Putamen (tissue), 1 donor: ENCODE data around the gene CENPP.

Experiments
- DNase-seq: peaks from one replicate; pipeline ENCODE4 v3.0.0-alpha.2; 2016; ENCODE audit warnings: low spot score

Gene CENPP

GRCh38 chr9:92598382-92598781 is 272.6 kb downstream of the CENPP start:
- DNase-seq = no peak

DNA sequence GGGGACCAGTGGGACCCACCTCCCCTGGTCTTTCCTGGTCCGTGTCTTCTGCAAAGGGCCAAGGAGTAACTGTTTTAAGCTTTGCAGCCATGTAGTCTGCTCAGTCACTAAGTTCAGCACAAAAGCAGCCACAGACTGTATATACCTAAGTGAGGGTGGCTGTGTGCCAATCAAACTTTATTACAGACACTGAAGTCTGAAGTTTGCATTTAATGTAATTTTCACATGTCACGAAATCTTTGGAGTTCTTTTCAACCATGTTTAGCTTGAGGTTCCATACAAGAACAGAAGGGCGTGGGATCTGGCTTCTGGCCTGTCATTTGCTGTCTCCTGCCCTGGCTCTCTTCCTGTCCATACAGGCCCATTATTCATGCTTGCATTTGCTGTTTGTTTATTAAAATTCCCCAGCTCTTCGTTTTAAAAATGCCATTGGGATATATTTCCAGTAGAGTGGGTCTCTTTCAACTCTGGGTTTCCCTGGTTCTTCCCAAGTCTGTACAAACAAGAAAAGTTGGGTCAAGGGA is 274.2 kb downstream of the CENPP start:
- no peak for DNase-seq

GRCh38 chr9:92600462-92601261 is 274.9 kb downstream of the CENPP start:
- DNase-seq = no peak

DNA sequence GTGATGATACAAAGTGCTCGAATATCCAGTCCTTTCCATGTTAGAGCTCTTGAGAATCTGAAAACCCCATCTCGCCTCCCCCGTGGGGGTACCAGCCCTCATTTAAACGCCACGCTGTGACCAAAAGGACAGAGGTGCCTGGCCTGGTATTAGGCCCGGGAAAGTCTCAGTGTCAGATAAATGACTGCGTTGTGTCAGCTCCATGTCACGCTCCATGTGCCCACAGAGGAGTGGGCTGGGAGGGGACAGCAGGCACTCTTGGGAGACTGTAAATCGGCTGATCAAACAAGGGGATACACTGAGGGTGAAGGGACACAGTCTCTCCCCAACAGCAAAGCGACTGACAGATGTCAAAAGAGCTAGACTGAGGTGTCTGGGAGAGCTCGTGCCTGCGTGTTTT is 275.7 kb downstream of the CENPP start:
- DNase-seq = no peak

- DNase-seq = no peak
Measured at GRCh38 chr9:92602413-92602812, 276.7 kb downstream of the CENPP start.

GRCh38 chr9:92603100-92603499 is 277.3 kb downstream of the CENPP start:
- no peak for DNase-seq

DNA sequence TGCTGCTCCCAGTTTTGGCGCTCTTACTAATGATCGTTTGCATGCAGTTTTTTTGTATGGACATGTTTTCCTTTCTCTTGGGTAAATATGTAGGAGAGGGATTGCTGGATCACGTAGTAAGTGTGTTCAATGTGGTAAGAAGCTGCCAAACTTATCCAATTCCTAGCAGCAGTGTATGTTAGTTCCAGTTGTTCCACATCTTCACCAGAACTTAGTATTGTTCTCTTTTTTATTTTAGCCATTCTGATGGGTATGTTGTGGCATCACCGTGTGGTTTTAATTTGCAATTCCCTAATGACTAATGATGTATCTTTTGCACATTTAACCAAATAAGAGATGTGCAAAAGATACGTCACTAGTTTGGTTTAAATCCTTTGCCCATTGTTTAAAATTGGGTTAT is 278.2 kb downstream of the CENPP start:
- no peak for DNase-seq

DNA sequence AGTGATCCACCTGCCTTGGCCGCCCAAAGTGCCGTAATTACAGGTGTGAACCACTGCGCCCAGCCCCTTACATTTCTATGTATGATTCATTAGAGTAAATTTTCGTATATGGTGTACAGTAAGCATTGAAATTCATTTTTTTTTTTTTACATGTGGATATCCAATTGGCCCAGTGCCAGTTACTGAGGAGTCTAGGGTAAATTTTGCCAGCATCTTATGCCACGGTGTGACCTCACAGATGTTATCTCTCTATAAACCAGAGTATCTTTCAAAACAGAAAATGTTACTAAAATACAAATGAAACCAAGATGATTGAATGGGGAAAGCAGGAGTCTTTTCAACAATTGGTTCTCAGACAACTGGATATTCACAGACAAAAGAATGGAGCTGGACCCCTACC is 279.5 kb downstream of the CENPP start:
- DNase-seq = no peak

DNA sequence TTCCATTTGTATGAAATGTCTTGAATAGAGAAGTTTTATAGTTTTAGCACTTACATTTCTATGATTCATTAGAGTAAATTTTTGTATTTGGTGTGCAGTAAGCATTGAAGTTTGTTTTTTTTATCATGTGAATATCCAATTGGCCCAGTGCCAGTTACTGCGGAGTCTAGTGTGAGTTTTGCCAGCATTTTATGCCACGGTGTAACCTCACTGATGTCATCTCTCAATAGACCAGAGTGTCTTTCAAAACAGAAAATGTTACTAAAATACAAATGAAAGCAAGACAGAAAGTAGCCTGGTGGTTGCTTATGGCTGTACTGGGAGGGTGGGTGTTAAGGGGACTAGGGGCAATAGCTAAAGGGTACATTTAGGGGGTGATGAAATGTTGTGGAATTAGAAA is 281.3 kb downstream of the CENPP start:
- no peak for DNase-seq

- peak; percentile 67 for DNase-seq
Measured at GRCh38 chr9:92607773-92608172, 282.0 kb downstream of the CENPP start.

DNA sequence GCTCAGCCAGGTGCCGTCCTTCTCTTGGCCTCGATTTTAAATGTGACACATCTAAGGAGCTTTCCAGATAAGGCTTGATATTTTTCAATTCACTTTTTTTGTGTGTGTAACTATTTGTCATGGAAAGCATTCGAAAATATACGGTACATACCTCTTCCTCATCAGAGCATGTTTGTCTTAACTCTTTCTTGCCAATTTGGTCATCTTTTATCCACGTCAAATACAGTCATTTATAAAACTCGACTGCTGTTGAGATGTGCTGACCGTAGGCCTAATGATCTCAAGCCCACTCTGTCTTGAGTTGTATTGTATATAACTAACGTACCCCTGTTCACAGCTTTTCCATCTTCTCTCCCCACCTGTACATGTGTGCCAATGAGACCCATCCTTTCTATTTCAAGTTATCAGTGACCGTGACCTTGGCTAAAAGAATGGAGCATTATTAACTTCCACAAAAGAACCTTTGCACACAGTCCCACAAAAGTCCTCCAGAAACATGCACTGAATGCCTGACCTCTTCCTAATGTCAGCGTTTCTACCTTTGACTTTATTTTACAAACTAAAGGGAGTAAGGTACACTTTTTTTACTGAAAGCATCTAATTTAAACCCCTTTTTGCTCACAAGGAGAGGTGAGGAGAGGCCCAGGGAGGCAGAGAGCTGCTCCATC is 282.6 kb downstream of the CENPP start:
- DNase-seq = no peak

DNA sequence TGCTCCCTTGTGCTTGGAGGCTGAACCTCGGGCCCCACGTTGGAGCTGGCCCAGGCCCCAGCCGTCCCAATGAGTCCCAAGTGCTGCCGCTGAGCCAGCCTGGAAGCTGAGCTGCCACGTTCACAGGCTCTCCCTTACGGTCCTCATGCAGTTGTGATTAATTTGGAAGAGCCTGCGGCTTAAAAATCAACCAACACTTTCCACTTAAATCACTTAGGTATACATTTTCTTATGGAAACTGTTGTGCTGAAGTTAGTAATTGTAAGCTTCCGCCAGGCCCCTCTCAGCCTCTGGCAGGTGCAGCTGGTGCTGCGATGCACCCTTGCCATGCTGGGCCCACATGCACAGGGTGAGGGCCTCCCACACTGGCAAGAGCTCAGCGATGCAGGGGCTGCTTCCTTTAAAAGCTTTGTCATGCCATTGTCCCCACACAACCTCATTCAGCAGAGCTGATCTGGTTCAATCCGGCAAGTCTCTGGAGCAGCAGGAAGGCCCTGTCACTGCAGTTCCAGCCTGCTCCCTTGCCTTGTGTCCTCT is 283.2 kb downstream of the CENPP start:
- peak; percentile 83 for DNase-seq

- no peak for DNase-seq
Measured at GRCh38 chr9:92610470-92611420, 285.0 kb downstream of the CENPP start.

DNA sequence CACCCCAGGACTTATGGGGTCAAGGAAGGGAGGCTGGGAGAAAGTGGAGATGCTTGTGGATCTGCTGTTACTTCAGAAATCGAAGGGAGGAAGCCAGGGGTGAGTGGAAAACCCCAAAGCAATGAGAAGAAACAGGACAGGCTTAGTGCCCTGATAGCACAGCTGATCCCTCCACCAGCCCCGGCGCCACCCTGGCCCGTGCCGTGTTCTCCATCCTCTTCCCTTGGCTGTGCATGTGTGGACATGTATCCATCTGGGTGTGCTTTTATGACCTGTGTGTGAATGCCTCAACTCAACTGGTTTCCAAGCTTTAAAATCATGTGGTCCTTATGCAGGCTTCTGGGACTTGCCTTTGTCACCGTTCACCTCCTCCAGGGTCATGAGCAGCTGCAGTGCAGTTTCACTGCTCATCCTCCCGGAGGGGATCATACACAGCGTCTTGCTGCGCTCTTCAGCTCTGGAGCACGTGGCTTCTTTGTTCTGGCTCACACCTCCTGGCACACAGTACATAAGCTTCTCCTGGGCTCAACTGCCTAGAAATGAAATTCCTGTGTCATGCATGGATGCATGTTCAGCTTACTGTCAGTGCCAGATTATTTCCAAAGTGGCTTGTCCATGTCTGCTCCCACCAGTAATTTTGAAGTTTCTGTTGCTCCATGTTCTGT is 286.0 kb downstream of the CENPP start:
- DNase-seq = no peak

DNA sequence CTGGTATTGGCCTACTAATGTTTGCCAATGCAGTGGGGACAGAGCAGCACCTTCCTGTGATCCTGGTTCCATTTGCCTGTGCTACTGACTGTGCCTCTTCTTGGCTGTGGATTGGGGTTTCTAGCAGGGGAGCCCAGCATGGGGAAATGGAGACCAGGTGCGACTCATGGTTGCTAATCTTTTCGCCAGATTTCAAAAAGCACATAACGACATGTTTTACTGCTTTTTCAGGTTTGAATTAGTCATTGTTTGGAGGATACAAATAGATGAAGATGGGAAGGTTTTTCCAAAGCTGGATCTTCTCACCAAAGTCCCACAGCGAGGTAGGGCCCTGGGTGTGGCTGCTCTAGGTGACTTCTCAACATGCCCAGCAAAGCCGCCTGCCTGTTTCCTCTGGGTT is 286.5 kb downstream of the CENPP start:
- DNase-seq = no peak

GRCh38 chr9:92612816-92613215 is 287.1 kb downstream of the CENPP start:
- no peak for DNase-seq

DNA sequence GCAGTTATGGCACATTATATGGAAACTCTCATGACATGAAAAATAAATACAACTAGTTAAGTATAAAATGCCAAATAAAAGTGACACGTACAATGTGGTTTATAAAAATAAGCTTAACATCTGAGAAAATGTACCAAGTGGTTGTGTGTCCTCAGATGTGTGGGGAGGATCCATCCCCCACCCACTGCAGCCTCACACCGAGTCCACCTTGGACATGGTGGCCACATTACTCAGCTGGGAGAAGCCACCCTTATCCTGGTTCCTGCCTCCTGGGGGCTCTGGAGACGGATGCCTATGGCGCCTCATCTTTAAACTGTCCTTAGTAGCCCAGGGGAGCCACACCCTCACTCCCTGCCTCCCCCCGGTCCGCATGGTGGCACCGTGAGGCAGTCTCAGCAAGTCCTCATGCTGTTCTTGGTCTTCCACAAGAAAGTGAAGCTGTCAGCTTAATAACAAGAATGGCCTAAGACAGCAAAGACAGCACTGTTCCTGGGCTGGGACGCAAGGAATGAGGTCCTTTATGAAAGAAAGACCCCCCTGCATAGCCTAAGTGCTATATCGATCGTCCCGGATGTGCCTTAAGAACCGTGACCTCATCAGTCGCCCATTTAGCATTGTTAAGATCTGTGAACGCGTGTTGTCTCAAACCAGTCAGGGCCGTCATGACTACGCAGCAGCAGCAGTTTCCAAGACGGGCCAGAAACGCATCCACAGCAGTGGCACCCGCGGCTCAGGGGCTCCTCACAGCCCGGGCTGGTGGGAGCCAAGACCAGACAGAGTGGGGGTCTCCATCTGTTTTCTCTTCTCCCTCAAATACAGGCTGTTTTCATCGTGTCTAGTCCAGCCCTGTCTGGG is 287.7 kb downstream of the CENPP start:
- no peak for DNase-seq

DNA sequence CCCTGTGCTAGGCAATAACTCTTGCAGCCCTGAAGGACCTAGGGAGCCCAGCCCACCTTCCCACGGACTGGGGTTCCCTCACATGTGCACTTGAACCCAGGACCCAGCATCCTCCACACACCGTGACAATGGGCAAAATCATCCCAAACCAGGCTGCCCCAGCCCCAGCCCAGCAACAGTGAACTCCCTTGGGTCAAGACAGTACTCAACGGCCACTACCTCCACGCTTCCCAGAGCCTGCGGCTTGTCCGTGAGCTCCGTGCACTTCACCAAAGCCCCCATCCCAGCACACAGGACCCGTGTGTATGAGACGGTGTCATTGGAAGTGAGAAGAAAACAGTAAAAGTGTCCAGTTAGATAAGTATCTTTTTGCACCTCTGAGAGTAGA is 288.4 kb downstream of the CENPP start:
- DNase-seq = no peak

DNA sequence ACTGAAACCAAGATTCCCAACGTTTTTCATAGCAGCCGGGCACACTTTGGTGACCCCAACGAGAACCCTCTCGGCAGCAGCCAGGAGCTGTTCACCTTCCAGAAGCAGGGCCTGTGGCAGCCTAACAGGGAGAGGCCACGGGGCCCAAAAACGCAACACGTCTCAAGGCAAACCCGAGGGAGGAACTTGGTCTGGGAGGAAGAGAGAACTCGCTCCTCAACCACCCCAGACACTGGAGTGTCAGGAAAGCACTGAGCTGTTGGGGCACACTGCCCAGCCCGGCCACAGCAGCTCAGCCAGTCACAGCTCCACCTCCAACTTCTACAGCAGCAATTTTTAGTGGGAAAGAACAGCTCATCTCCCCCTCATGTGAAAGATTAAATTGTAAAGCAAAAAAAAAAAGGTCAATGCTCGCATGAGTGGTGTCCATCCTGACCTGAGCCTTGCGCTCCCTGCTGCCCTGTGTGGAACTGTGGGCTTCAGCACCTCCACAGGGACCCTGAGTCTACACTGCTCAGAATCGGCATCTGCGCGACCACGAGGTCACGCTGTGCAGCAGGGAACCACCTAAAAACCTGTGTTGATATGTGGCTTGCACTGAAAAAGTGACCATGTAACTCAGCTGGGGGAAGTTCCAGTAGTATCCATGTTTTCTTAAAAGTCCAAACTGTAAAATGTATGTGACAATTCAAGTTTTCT is 289.2 kb downstream of the CENPP start:
- no peak for DNase-seq

DNA sequence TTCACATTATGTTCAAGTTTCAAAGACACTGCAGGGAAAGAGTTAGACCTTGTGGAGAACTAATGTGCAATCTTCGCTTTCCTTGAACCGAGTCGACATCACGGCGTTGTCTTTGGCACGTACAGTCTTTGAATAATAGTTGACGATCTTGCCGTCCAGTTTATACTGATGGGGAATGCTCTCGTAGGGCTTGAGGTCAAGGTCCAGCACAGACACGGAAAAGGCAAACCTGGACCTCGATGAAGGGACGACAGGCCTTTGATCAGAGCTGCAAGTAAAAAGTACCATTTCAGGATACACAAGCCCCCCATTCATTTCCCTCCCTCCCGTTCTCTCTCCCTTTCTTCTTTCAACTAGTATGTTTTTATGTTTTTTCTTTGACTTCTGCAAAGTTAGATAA is 290.0 kb downstream of the CENPP start:
- DNase-seq = no peak
